MM.1S (cell line): ENCODE data around the gene DISC1.

Source experiments
- EZH2 ChIP-seq: fragments of 300-600 bp; sonication (generic); optimal IDR thresholded peaks from 2 replicates; pipeline ENCODE3; 2017; ENCODE audit warnings: low read depth, mild to moderate bottlenecking, antibody characterized with exemption, low read length, mixed read lengths
- EZH2phosphoT487 ChIP-seq: fragments of 300-600 bp; sonication (generic); IDR thresholded peaks from 2 replicates; pipeline ENCODE4 v1.6.1; 2018; ENCODE audit warnings: antibody characterized with exemption, low read length
- TF ChIP-seq, protein P1 (sequence below): fragments of 300-600 bp; sonication (generic); IDR thresholded peaks from 2 replicates; pipeline ENCODE4 v1.5.1; 2016; ENCODE audit warnings: antibody characterized with exemption, low read length, mixed read lengths

- TF ChIP-seq EZH2phosphoT487 (no peak), EZH2 (no peak)
- TF ChIP-seq, protein P1, sequence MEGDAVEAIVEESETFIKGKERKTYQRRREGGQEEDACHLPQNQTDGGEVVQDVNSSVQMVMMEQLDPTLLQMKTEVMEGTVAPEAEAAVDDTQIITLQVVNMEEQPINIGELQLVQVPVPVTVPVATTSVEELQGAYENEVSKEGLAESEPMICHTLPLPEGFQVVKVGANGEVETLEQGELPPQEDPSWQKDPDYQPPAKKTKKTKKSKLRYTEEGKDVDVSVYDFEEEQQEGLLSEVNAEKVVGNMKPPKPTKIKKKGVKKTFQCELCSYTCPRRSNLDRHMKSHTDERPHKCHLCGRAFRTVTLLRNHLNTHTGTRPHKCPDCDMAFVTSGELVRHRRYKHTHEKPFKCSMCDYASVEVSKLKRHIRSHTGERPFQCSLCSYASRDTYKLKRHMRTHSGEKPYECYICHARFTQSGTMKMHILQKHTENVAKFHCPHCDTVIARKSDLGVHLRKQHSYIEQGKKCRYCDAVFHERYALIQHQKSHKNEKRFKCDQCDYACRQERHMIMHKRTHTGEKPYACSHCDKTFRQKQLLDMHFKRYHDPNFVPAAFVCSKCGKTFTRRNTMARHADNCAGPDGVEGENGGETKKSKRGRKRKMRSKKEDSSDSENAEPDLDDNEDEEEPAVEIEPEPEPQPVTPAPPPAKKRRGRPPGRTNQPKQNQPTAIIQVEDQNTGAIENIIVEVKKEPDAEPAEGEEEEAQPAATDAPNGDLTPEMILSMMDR: no peak
Measured at GRCh38 chr1:231952154-231952553, 325.6 kb downstream of the DISC1 start.
